HepG2 (cell line): ENCODE measurements around the gene CCDC124. TPM values are rescaled to one million over a fixed set of nuclear protein-coding genes. Genes with fewer than 3 reads are reported as not detected.

ENCODE experiments used
- ATAC-seq: fragments of 200-7000 bp; cut with Tn5 transposase; 3 replicates; pipeline ENCODE4 v1.9.1; 2020; ENCODE audit warnings: mild to moderate bottlenecking, moderate library complexity
- Bru-seq: library from RNA; stranded (reverse); fragments of 400-500 nt; gene quantifications from one replicate; lab custom pipeline; 2021; lab: Mats Ljungman, UMichigan
- BruChase-seq, 2 experiments: library from RNA; stranded (reverse); fragments of 400-500 nt; gene quantifications; one replicate each; lab custom pipeline; 2021; lab: Mats Ljungman, UMichigan
- BruUV-seq: library from RNA; stranded (reverse); fragments of 400-500 nt; replicated peaks from 2 replicates; lab custom pipeline; 2021; lab: Mats Ljungman, UMichigan
- CTCF ChIA-PET: fragments of 300-600 bp; formaldehyde crosslinking; extraction: SDS; loops from one replicate; lab custom pipeline; 2021; ENCODE audit warnings: low total read pairs, inconsistent platforms, low intra/inter-chr PET ratio; lab: Yijun Ruan, JAX
- POLR2A ChIA-PET: fragments of 350-600 bp; sonication (Branson Sonifier 250); formaldehyde crosslinking; loops from one replicate; lab custom pipeline; 2020; ENCODE audit warnings: antibody characterized with exemption, inconsistent platforms; lab: Yijun Ruan, JAX
- DNase-seq: peaks from one replicate; pipeline ENCODE4 v3.0.0-alpha.2; 2015; ENCODE audit warnings: low spot score
- FAIRE-seq: peaks from 3 replicates; lab custom pipeline; 2011; peaks lifted over from hg19 to GRCh38; lab: Jason Lieb, UNC
- H2AFZ ChIP-seq: one replicate; pipeline ENCODE4 v1.6.1; 2011; ENCODE audit warnings: low read length, inconsistent platforms
- H3K27ac ChIP-seq: fragments of 300-600 bp; 3 replicates; pipeline ENCODE4 v1.8.0; 2011; ENCODE audit warnings: mixed run types, mild to moderate bottlenecking, mixed read lengths, low read length, inconsistent platforms; ENCODE audit not compliant: insufficient read depth; ENCODE audit errors: extremely low read length
- H3K27me3 ChIP-seq, 2 experiments: fragments of 200-600 bp in 1 of 2; 2 replicates in 1 of 2; 3 replicates in 1 of 2; pipeline versions ENCODE4 v1.6.0 to v1.8.0; 2011; ENCODE audit warnings: low read length in 2 of 2, mild to moderate bottlenecking in 2 of 2, moderate library complexity in 2 of 2, inconsistent platforms in 1 of 2; ENCODE audit not compliant: insufficient read depth in 2 of 2, control insufficient read depth in 1 of 2
- H3K36me3 ChIP-seq, 2 experiments: fragments of 200-600 bp in 1 of 2; replicated peaks in 1 of 2; 2 replicates in 1 of 2; 3 replicates in 1 of 2; pipeline versions ENCODE4 v1.5.1 to v1.8.0; 2011; ENCODE audit warnings: low read length in 2 of 2, inconsistent platforms in 1 of 2; ENCODE audit not compliant: insufficient read depth in 2 of 2, control insufficient read depth in 1 of 2
- H3K4me1 ChIP-seq: 2 replicates; pipeline ENCODE4 v1.5.1; 2012; ENCODE audit warnings: low read length, inconsistent platforms; ENCODE audit not compliant: insufficient read depth
- H3K4me2 ChIP-seq: 2 replicates; pipeline ENCODE4 v1.6.0; 2011; ENCODE audit warnings: low read depth, low read length, inconsistent platforms
- H3K4me3 ChIP-seq, 3 experiments: fragments of 200-600 bp in 1 of 3; sonication (generic), shearing (Covaris generic) in 1 of 3; replicated peaks in 1 of 3; 2 replicates each; pipeline ENCODE4 v1.5.1; 2011 to 2016; ENCODE audit warnings: low read length in 3 of 3, inconsistent platforms in 2 of 3, low read depth in 2 of 3, mild to moderate bottlenecking in 2 of 3, control low read depth in 1 of 3, mixed read lengths in 1 of 3; ENCODE audit not compliant: insufficient read depth in 1 of 3
- H3K79me2 ChIP-seq: one replicate; pipeline ENCODE4 v1.6.1; 2011; ENCODE audit warnings: low read length, inconsistent platforms; ENCODE audit not compliant: insufficient read depth
- H3K9ac ChIP-seq: 2 replicates; pipeline ENCODE4 v1.6.0; 2011; ENCODE audit warnings: mild to moderate bottlenecking, low read depth, low read length, inconsistent platforms; ENCODE audit not compliant: insufficient read depth
- H3K9me3 ChIP-seq: 2 replicates; pipeline ENCODE4 v1.5.1; 2012; ENCODE audit warnings: mild to moderate bottlenecking, low read length
- H4K20me1 ChIP-seq: 2 replicates; pipeline ENCODE4 v1.6.0; 2011; ENCODE audit warnings: inconsistent platforms, mild to moderate bottlenecking, low read length, moderate library complexity; ENCODE audit not compliant: insufficient read depth
- ARHGAP35 ChIP-seq: sonication (generic); formaldehyde crosslinking; IDR thresholded peaks from 2 replicates; pipeline ENCODE4 v1.9.0; 2022; ENCODE audit warnings: mild to moderate bottlenecking, inconsistent platforms, moderate library complexity, missing genetic modification reagents, borderline replicate concordance
- CBX5 ChIP-seq: sonication (generic); formaldehyde crosslinking; IDR thresholded peaks from 2 replicates; pipeline ENCODE4 v1.4.0; 2020; ENCODE audit warnings: missing genetic modification reagents, borderline replicate concordance
- SETDB1 ChIP-seq: sonication (generic); formaldehyde crosslinking; IDR thresholded peaks from 2 replicates; pipeline ENCODE4 v1.5.1; 2020; ENCODE audit warnings: missing genetic modification reagents, mild to moderate bottlenecking, borderline replicate concordance
- SKIL ChIP-seq: sonication (generic); formaldehyde crosslinking; IDR thresholded peaks from 2 replicates; pipeline ENCODE4 v1.8.0; 2022; ENCODE audit warnings: missing genetic modification reagents, mild to moderate bottlenecking, moderate library complexity, borderline replicate concordance
- TMF1 ChIP-seq: sonication (generic); formaldehyde crosslinking; IDR thresholded peaks from 2 replicates; pipeline ENCODE4 v1.8.1; 2022; ENCODE audit warnings: low read depth, missing genetic modification reagents
- ZFP91 ChIP-seq: sonication (generic); formaldehyde crosslinking; IDR thresholded peaks from 2 replicates; pipeline ENCODE4 v1.9.0; 2022; ENCODE audit warnings: missing genetic modification reagents, mild to moderate bottlenecking, borderline replicate concordance
- WGBS: methylation state at CpG from one replicate; pipeline ENCODE4 v1.1.6; 2017; ENCODE audit warnings: low lambda C conversion rate; 5-methylcytosine and 5-hydroxymethylcytosine counted together
- in situ Hi-C: cut with HindIII; loops from 2 replicates; pipeline ENCODE4 v1.10.0; 2017; ENCODE audit warnings: low pct_unique_long_range_greater_than_20kb; ENCODE audit not compliant: extremely low pct_ligation_motif_present
- intact Hi-C: fragments of 100-400 bp; cut with micrococcal nuclease; formaldehyde crosslinking; loops from one replicate; pipeline ENCODE4 v1.10.0; 2022; ENCODE audit not compliant: unreplicated experiment
- long read RNA-seq, 2 experiments: library from RNA in 1 of 2; library from polyadenylated mRNA in 1 of 2; stranded (forward) in 1 of 2; unstranded in 1 of 2; transcript quantifications; one replicate each; pipeline ENCODE4 v2.0.0, GENCODE V29; 2019 to 2022
- polyA minus RNA-seq, 3 experiments: library from RNA; depleted of rRNA, polyadenylated mRNA; stranded (reverse); fragments of >200 nt; gene quantifications; 2 replicates each; pipeline ENCODE4 v1.2.3, GENCODE V29; 2011; ENCODE audit warnings: low replicate concordance in 1 of 3
- polyA plus RNA-seq, 8 experiments: library from polyadenylated mRNA; depleted of rRNA in 3 of 8; stranded (reverse) in 7 of 8; unstranded in 1 of 8; fragments of >200 nt; fragmentation: Illumina TruSeq in 4 of 8; extraction: Trizol in 4 of 8; gene quantifications; 2 replicates each; pipeline versions ENCODE4 v1.2.1 to v1.2.3, GENCODE V29; 2011 to 2016; ENCODE audit warnings: low read depth in 4 of 8, missing spikeins in 1 of 8, mixed read lengths in 1 of 8; ENCODE audit not compliant: insufficient read depth in 1 of 8
- total RNA-seq, 5 experiments: library from RNA; depleted of rRNA; stranded (reverse); fragments of >200 nt; fragmentation: Illumina TruSeq; extraction: Trizol; gene quantifications; 2 replicates each; pipeline ENCODE4 v1.2.3, GENCODE V29; 2016; ENCODE audit warnings: low read depth in 1 of 5

Gene CCDC124
- total RNA-seq (2016; rRNA removed; fragmentation: Illumina TruSeq; extraction: Trizol) = 14.9 and 16.3 TPM in 2 replicates
- 6.7 and 9.1 TPM in 2 replicates for total RNA-seq (2016; cell fraction: cytosol; rRNA removed; fragmentation: Illumina TruSeq; extraction: Trizol; ENCODE audit: low read depth)
- total RNA-seq (2016; cell fraction: insoluble cytoplasmic fraction; rRNA removed; fragmentation: Illumina TruSeq; extraction: Trizol) = 14.7 and 17.6 TPM in 2 replicates
- 9.9 and 10.4 TPM in 2 replicates for total RNA-seq (2016; cell fraction: membrane; rRNA removed; fragmentation: Illumina TruSeq; extraction: Trizol)
- total RNA-seq (2016; cell fraction: nucleus; rRNA removed; fragmentation: Illumina TruSeq; extraction: Trizol) = 6.7 and 7.8 TPM in 2 replicates
- 20.3 and 24.8 TPM in 2 replicates for polyA plus RNA-seq (2011; rRNA removed)
- 24.8 and 40.2 TPM in 2 replicates for polyA plus RNA-seq (2011; cell fraction: cytosol; rRNA removed)
- polyA plus RNA-seq (2011; cell fraction: nucleus; rRNA removed) = 31.4 and 34.6 TPM in 2 replicates
- polyA plus RNA-seq (2012) = 21.1 and 25.1 TPM in 2 replicates
- polyA plus RNA-seq (2016; cell fraction: cytosol; fragmentation: Illumina TruSeq; extraction: Trizol; ENCODE audit: low read depth) = 36.5 and 41.3 TPM in 2 replicates
- polyA plus RNA-seq (2016; cell fraction: insoluble cytoplasmic fraction; fragmentation: Illumina TruSeq; extraction: Trizol; ENCODE audit: low read depth) = 54.0 and 60.8 TPM in 2 replicates
- polyA plus RNA-seq (2016; cell fraction: membrane; fragmentation: Illumina TruSeq; extraction: Trizol; ENCODE audit: low read depth) = 31.7 and 32.3 TPM in 2 replicates
- 52.6 and 53.1 TPM in 2 replicates for polyA plus RNA-seq (2016; cell fraction: nucleus; fragmentation: Illumina TruSeq; extraction: Trizol; ENCODE audit: insufficient read depth, low read depth)
- polyA minus RNA-seq (2011; rRNA and poly(A)+ RNA removed; ENCODE audit: low replicate concordance) = 6.4 and 9.9 TPM in 2 replicates
- 5.2 and 6.7 TPM in 2 replicates for polyA minus RNA-seq (2011; cell fraction: cytosol; rRNA and poly(A)+ RNA removed)
- polyA minus RNA-seq (2011; cell fraction: nucleus; rRNA and poly(A)+ RNA removed) = 3.7 and 8.7 TPM in 2 replicates
- Bru-seq, nascent RNA = percentile 51 among the genes with signal in this experiment
- BruChase-seq, experiment 1, labeled RNA remaining after a 6-hour chase = percentile 61 among the genes with signal in this experiment
- BruChase-seq, experiment 2, labeled RNA remaining after a 2-hour chase = percentile 54 among the genes with signal in this experiment
- long read RNA-seq, experiment 1, transcript CCDC124-201 (5 exons, 938 nt) = major isoform, 39 of 75 reads
- long read RNA-seq, experiment 1, partial matches to known transcripts = 33 of 75 reads
- long read RNA-seq, experiment 1, other reads (novel, unspliced or antisense) = 3 of 75 reads
- long read RNA-seq, experiment 2, transcript CCDC124-201 (5 exons, 938 nt) = major isoform, 18 of 112 reads
- long read RNA-seq, experiment 2, partial matches to known transcripts = 81 of 112 reads
- long read RNA-seq, experiment 2, other reads (novel, unspliced or antisense) = 13 of 112 reads

GRCh38 chr19:17932485-17933338 is at the start of gene CCDC124:
CCDC124 (plus strand) TSS chr19:17933015; CDS start chr19:17936421, 3,406 bp downstream.
- intact Hi-C loops (loop anchor here (1.0 to 5.0 kb wide), 2 partner anchors 62 to 75 kb away; partner anchors contain the start of gene RPL18A), in situ Hi-C loops (loop anchor here (5.0 to 25.0 kb wide), 2 partner anchors 65 to 130 kb away; no protein-coding TSS in a partner anchor)
- peak within 1 kb of the TSS; percentile 97 for H2AFZ ChIP-seq
- H3K4me3 ChIP-seq = peak within 1 kb of the TSS; percentile 91 to 97 (median 94)
- H3K4me2 ChIP-seq = peak within 1 kb of the TSS; percentile 89
- H3K36me3 ChIP-seq = peaks cover 0 to 2% of the 10 kb centered on the region in 2 experiments; a peak in 1 of 5 replicates
- no TSS peak for BruUV-seq
- peak; percentile 93 for ATAC-seq
- peak within 1 kb of the TSS; percentile 86 for H3K9ac ChIP-seq
- peaks cover 33% of the 10 kb centered on the region for H3K4me1 ChIP-seq
- POLR2A ChIA-PET = interaction anchor here (1.2 to 2.9 kb wide), 7 partner anchors 16 to 213 kb away, joined by 3 to 43 read pairs (median 4); partner anchors contain the start of genes MAP1S and RPL18A
- H3K79me2 ChIP-seq = peaks cover 6% of the 10 kb centered on the region
- no peaks in the 10 kb centered on the region for H3K9me3 ChIP-seq
- H3K27ac ChIP-seq = peak within 1 kb of the TSS; percentile 80
- DNase-seq = peak; percentile 80
- FAIRE-seq = peak; percentile 77
- peaks cover 0 to 4% of the 10 kb centered on the region in 2 experiments; a peak in 1 of 5 replicates for H3K27me3 ChIP-seq
- 4% methylated on average over 42 of the region's 64 CpGs for WGBS
- no peaks in the 10 kb centered on the region for H4K20me1 ChIP-seq
- CTCF ChIA-PET = interaction anchor here (1.2 to 1.9 kb wide), 4 partner anchors 58 to 73 kb away, joined by 3 to 32 read pairs (median 5); partner anchors contain the start of genes RPL18A and SLC5A5
- TF ChIP-seq ZFP91 (CRISPR knock-in tag) (peak; percentile 80; the same call in 1 of the 2 replicates), SETDB1 (CRISPR knock-in tag) (no peak), TMF1 (CRISPR knock-in tag) (no peak), ARHGAP35 (CRISPR knock-in tag) (peak; percentile 65; the same call in 1 of the 2 replicates), CBX5 (0 out of 2 replicates have a peak, but pooled peaks have one; percentile 63), SKIL (CRISPR knock-in tag) (no peak)
